ENCODE results near the gene NELL1. TPM values are rescaled to one million over a fixed set of nuclear protein-coding genes. Genes with fewer than 3 reads are reported as not detected.

Gene NELL1
- total RNA-seq, 6 donors from 2014 or later: 0.26 TPM; not detected in 5

DNA sequence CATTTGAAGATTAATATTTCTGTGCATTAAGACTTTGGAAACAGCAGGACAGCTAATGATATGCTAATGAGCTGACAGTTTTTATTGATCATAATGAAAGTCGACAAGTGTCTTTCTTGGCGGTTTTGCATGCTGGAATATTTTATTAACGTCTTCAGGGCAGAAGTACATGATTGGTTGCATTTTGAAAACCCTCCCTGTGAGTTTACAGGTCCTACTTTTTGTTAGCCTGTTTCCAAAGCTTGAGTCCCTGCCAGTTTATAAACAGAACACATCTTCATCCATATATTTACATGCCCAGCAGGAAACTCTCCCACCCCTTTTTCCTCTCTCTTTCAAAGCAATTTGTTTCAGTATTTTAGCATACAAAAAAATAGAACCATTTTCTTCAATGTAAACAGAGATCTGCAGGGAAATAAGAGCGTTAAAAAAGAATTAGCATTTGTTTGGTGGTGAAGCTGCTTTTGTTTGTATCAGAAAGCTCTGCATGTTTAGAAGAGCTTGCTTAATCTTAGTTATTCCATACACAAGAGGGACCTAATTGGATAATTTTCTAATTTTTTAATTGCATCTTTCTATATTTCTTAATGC lies 243.6 kb downstream of the NELL1 start:
- Histone ChIP-seq H3K27ac (no peak overlapping the region), H3K27me3 (no peaks in the 10 kb centered on the region), H3K4me3 (no peak overlapping the region), H3K4me1 (no peaks in the 10 kb centered on the region), H3K9me3 (no peaks in the 10 kb centered on the region), H3K36me3 (no peaks in the 10 kb centered on the region)
- no peak for TF ChIP-seq EP300 (IDR thresholded peaks at IDR 0.05)
- TF ChIP-seq, protein P1, sequence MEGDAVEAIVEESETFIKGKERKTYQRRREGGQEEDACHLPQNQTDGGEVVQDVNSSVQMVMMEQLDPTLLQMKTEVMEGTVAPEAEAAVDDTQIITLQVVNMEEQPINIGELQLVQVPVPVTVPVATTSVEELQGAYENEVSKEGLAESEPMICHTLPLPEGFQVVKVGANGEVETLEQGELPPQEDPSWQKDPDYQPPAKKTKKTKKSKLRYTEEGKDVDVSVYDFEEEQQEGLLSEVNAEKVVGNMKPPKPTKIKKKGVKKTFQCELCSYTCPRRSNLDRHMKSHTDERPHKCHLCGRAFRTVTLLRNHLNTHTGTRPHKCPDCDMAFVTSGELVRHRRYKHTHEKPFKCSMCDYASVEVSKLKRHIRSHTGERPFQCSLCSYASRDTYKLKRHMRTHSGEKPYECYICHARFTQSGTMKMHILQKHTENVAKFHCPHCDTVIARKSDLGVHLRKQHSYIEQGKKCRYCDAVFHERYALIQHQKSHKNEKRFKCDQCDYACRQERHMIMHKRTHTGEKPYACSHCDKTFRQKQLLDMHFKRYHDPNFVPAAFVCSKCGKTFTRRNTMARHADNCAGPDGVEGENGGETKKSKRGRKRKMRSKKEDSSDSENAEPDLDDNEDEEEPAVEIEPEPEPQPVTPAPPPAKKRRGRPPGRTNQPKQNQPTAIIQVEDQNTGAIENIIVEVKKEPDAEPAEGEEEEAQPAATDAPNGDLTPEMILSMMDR (IDR thresholded peaks at IDR 0.05): no peak
- TF ChIP-seq POLR2A (IDR thresholded peaks at IDR 0.05): no peak
- no peak for TF ChIP-seq POLR2AphosphoS5 (IDR thresholded peaks at IDR 0.05)
- DNase-seq (no peak), ATAC-seq (ENCODE audit: low FRiP score in 2 of 2) (no peak)
- 21 to 22% methylated on average over 4 of the region's 4 CpGs for WGBS, 2 donors

DNA sequence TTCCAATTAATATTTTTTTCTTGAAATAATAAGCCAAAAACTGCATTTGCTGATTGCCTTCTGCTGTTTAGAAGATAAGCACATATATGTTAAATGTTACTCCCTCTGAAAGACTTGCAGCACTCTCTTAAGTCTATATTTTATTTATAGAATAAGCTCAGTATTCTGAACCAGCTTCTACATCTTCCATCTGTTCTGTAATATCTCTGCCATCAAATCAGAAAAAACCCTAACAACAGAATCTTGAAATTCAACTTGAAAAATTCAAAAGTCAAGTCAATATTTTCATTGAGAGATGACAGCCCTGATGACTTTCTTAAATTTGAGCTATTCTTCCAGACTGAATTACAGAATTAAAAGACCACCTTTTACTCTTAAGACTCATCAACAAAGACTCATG lies 247.9 kb downstream of the NELL1 start:
- no peak overlapping the region for H3K4me3 ChIP-seq
- TF ChIP-seq POLR2A (IDR thresholded peaks at IDR 0.05) (no peak), POLR2AphosphoS5 (IDR thresholded peaks at IDR 0.05) (no peak), EP300 (IDR thresholded peaks at IDR 0.05) (no peak)
- TF ChIP-seq, protein P1 (IDR thresholded peaks at IDR 0.05): no peak
- DNase-seq (no peak), ATAC-seq (ENCODE audit: low FRiP score in 2 of 2) (no peak)
- H3K27ac ChIP-seq: no peak overlapping the region
- H3K9me3 ChIP-seq: no peaks in the 10 kb centered on the region
- H3K36me3 ChIP-seq: no peaks in the 10 kb centered on the region
- H3K4me1 ChIP-seq: no peaks in the 10 kb centered on the region
- H3K27me3 ChIP-seq: no peaks in the 10 kb centered on the region

DNA sequence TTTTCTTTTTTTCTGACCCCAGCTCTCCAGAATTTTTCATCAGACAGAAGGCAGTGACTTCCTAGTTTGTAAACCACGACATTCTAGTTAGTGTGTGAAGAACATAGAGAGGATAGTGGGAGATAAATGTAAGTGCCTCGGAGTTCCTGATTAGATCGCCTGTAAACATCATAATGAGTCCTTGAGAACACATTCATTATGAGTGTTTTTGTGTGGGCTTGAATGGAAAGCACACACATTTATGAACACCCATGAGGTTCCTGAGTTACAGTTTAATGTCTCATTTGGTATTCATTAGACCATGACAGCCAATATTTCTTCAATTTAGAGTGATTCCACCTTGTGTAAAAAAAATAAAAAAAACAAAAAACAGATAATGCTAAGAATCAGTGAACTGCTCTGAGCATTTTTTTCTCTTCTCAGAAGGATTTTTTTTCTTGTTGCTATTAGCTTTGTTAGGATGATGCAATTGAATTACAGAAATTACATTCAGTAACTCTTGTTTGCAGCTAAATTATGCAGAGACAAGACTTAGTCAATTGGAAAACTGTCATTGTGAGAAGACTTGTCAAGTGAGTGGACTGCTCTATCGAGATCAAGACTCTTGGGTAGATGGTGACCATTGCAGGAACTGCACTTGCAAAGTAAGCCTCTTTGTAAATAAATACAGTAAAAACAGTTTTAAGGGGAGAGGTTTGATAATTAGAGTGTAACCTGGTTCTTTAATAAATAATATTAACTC lies 257.6 kb downstream of the NELL1 start:
- H3K36me3 ChIP-seq: no peaks in the 10 kb centered on the region
- DNase-seq (no peak), ATAC-seq (ENCODE audit: low FRiP score in 2 of 2) (no peak)
- TF ChIP-seq POLR2AphosphoS5 (IDR thresholded peaks at IDR 0.05): no peak
- TF ChIP-seq POLR2A (IDR thresholded peaks at IDR 0.05): no peak
- no peaks in the 10 kb centered on the region for H3K9me3 ChIP-seq
- H3K27ac ChIP-seq: no peak overlapping the region
- no peaks in the 10 kb centered on the region for H3K27me3 ChIP-seq
- WGBS, 2 donors: 54 to 61% methylated on average over 4 of the region's 4 CpGs
- H3K4me3 ChIP-seq: no peak overlapping the region
- H3K4me1 ChIP-seq: no peaks in the 10 kb centered on the region

DNA sequence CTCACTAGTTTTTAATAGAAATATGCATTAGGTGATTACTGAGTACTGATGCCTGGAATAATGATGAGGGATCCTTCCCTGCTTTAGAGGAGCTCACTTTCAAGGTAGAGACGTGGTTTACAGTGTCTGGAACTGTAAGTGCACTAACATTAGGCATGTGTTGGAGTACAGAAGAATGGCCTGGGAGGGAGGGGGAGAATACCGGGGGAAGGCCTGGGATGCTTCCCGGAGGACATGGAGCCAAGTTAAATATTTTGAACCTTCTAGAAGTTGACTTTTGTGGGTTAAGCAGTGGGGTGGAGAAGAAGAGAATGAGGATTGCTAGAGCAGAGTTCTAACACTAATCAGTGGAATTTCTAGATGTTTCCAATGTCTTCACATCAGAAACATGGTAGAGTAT lies 261.6 kb downstream of the NELL1 start:
- no peaks in the 10 kb centered on the region for H3K9me3 ChIP-seq
- no peak overlapping the region for H3K27ac ChIP-seq
- ATAC-seq (ENCODE audit: low FRiP score in 2 of 2): no peak
- TF ChIP-seq POLR2AphosphoS5 (IDR thresholded peaks at IDR 0.05) (no peak), POLR2A (IDR thresholded peaks at IDR 0.05) (no peak), EP300 (IDR thresholded peaks at IDR 0.05) (no peak)
- TF ChIP-seq, protein P1 (IDR thresholded peaks at IDR 0.05): no peak
- no peak for DNase-seq
- no peaks in the 10 kb centered on the region for H3K4me1 ChIP-seq
- H3K36me3 ChIP-seq: no peaks in the 10 kb centered on the region
- 59% methylated on average over 3 of the region's 3 CpGs for WGBS, 2 donors
- H3K27me3 ChIP-seq: no peaks in the 10 kb centered on the region
- no peak overlapping the region for H3K4me3 ChIP-seq

DNA sequence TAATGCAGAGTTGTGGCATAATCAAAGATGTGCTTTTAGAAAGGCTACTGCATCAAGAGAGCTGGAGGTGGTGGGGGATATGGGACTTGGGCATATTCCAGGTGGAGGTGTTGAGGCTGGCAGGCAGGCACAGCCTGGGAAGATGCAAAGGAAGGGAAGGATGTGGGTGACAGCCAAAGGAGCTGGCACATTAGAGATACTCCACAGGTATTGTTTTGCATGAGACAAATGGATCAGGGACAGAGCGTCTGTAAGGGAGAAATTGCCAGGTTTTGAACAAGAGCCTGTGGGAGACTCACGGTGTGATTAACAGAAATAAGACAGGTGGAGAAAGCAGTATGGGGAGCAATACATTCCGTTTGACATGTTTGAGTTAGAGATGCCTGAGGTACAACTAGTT lies 263.7 kb downstream of the NELL1 start:
- no peak for ATAC-seq (ENCODE audit: low FRiP score in 2 of 2)
- H3K27me3 ChIP-seq: no peaks in the 10 kb centered on the region
- H3K36me3 ChIP-seq: no peaks in the 10 kb centered on the region
- no peak for DNase-seq
- no peaks in the 10 kb centered on the region for H3K4me1 ChIP-seq
- no peak overlapping the region for H3K4me3 ChIP-seq
- H3K9me3 ChIP-seq: no peaks in the 10 kb centered on the region
- H3K27ac ChIP-seq: no peak overlapping the region
- TF ChIP-seq POLR2AphosphoS5 (IDR thresholded peaks at IDR 0.05): no peak
- TF ChIP-seq, protein P1 (IDR thresholded peaks at IDR 0.05): no peak
- no peak for TF ChIP-seq EP300 (IDR thresholded peaks at IDR 0.05)
- no peak for TF ChIP-seq POLR2A (IDR thresholded peaks at IDR 0.05)
- 64 to 65% methylated on average over 3 of the region's 3 CpGs for WGBS, 2 donors

Measured in upper lobe of left lung (tissue), 6 donors.